Right lobe of liver (tissue), 4 donors: Measurements from ENCODE around the gene PTPRN2.

Experiments used
- POLR2A ChIP-seq: fragments of 450-650 bp; IDR thresholded peaks from one replicate; pipeline ENCODE4 v1.6.1; 2017; ENCODE audit warnings: antibody characterized with exemption, mild to moderate bottlenecking
- TF ChIP-seq, protein P1 (sequence below), 4 donors: fragments of 200-600 bp in 3 of 4; fragments of 450-650 bp in 1 of 4; IDR thresholded peaks; one replicate each; pipeline versions ENCODE4 v1.5.1 to v1.8.0; 2016 to 2022; ENCODE audit warnings: antibody characterized with exemption in 4 of 4, mild to moderate bottlenecking in 2 of 4
- donor health status: DM: no; HTN: no; CAD: no.
- donor health status: DM: no; HTN: no; CAD: no.
- donor health status: DM: no; HTN: yes; CAD: no.

DNA sequence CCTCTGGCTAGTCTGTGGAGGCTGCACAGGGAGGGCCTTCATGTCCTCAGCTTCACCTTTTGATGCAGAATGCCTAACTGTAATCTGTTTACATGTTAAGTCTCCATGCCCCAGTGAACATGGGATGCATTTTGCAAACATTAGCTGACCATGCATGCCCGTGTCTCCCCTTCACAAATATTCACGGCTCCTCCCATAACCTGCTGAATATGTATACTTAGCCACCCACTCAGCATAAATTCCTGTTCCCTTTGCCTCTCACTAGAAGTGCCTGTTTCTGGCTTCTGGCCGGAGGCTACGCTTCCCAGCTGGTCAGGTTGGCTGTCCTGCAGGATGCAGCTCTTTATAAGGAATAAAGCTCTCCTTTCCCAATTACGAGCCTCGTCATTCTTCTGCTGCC lies 698.1 kb downstream of the PTPRN2 start:
- TF ChIP-seq, protein P1, sequence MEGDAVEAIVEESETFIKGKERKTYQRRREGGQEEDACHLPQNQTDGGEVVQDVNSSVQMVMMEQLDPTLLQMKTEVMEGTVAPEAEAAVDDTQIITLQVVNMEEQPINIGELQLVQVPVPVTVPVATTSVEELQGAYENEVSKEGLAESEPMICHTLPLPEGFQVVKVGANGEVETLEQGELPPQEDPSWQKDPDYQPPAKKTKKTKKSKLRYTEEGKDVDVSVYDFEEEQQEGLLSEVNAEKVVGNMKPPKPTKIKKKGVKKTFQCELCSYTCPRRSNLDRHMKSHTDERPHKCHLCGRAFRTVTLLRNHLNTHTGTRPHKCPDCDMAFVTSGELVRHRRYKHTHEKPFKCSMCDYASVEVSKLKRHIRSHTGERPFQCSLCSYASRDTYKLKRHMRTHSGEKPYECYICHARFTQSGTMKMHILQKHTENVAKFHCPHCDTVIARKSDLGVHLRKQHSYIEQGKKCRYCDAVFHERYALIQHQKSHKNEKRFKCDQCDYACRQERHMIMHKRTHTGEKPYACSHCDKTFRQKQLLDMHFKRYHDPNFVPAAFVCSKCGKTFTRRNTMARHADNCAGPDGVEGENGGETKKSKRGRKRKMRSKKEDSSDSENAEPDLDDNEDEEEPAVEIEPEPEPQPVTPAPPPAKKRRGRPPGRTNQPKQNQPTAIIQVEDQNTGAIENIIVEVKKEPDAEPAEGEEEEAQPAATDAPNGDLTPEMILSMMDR (IDR thresholded peaks at IDR 0.05): no peak
- no peak for TF ChIP-seq POLR2A
